GM21526 (cell line): ENCODE data around the gene OXLD1.
"Not testable (repeated sequence)": the region's sequence is repeated elsewhere in the genome, so short reads cannot be mapped to it uniquely, and the experiment has no call there.

Source experiments
- ATAC-seq: cut with Tn5 transposase; IDR thresholded peaks from one replicate; pipeline ENCODE4 v1.9.1; 2021; ENCODE audit warnings: moderate library complexity; ENCODE audit not compliant: unreplicated experiment, low FRiP score

OXLD1 gene

GRCh38 chr17:81683584-81684441 lies 17.4 kb upstream of the OXLD1 start, which contains the start of the genes ARL16 and HGS:
ARL16 (minus strand) TSS chr17:81683797; CDS start chr17:81683753, 44 bp downstream.
HGS (plus strand) TSS chr17:81684011; CDS start chr17:81684067, 56 bp downstream.
- ATAC-seq: peak; percentile 86

DNA sequence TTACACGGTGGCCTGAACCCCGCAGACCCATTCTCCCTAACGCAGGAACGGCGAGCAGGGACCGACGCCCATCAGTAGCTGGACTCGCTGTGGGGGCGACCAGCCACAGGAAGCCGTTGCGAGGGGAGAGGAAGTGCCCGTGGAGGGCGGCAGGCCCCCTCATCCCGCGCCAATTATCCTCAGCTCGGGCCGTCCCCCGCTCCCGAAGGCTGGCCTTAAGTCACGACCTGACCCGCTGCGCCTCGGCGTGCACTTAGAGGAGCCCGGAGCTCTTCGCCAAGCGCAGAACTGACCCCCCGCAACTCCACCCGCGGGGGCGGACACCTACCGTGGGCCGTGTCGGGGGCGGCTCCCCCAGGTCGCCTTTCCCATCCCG lies 16.8 kb upstream of the OXLD1 start:
- ATAC-seq: peak; percentile 10

DNA sequence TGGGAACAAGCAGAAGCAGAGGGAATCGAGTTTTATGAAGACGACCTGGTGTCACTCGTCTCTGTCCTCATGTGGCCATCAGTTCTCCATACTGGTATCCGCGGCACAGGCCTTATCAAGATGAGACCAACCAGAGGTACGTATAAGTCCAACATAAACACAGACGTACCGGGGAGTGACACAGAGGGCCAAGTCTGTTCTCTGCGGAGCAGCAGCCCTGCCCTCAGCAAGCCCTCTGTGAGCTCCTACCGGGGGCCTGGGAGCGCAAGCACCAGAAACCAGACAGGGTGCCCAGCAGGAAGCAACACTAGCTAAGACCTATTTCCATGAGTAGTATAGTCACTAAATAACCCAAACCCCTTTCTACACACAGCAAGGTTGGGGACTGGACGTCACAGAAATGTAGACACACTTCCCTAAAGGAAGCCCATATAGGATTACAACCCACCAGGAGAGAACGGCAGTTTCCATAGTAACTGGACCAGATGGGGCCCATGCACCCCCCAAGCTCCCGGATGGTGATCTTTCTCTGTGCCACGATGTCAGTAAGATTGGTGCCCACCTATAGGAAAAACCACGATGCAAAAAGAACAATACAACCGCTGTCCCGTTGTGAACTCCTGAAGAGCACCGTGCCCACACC lies 16.3 kb upstream of the OXLD1 start:
- ATAC-seq: no peak

GRCh38 chr17:81681672-81682071 lies 15.3 kb upstream of the OXLD1 start:
- no peak for ATAC-seq

DNA sequence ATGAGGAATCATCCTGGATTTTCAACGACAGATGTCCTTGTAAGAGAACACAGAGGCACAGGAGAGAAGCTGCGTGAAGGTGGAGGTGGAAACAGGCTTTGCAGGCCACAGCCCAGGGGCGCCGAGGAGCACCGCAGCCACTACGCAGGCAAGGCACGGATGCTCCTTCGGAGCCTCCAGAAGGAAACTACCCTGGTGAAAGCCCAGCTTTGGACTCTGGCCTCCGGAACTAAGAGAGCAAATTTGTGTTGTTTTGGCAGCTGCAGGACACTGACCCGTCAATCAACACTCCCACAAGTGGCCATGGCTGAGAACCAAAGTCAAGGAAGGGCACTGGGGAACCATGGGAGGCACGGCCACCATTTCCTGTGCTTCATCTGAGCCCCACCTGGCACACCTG lies 13.7 kb upstream of the OXLD1 start:
- no peak for ATAC-seq

DNA sequence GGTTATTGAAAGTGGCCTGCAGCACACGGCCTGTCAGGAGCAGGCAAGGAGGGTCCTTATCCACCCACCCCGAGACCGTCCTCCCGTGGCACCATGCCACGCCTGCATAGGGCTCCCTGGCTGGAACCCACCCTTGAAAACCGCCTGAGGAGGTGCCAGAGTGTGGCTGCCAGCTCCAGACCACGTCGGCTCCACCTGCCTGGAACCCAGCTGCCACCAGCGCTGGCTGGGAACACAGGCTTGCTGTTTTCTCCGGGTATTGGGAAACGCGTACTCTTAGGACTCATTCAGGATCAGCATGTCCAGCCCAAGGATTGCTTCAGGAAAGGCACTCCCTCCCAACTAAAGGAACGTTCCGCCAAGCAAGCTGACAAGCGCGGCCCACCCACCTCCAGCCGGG lies 10.5 kb upstream of the OXLD1 start:
- no peak for ATAC-seq

DNA sequence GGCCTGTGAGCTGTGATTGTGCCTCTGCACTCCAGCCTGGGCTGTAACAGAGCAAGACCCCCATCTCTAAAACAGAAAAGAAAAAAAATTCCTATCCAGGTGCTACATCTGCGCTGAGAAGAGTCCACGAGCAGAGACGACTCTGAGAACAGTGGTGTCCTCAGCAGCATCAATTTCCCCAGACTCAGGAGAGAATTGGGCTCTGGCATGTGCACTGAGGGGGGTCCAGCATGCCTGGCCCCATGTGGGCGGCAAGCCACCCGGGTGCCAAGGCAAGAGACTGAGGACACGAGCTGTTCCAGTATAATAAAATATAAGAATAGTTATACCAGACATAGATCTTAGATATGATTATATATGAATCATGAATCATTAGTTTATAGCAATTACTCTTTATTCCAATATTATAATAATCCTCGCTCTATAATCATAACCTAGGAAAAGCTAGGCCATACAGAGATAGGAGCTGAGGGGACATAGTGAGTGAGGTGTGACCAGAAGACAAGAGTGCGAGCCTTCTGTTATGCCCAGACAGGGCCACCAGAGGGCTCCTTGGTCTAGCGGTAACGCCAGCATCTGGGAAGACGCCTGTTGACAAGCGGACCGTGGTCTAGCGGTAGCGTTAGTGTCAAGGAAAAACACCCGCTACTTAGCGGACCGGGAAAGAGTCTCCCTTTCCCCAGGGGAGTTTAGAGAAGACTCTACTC lies 9.3 kb upstream of the OXLD1 start:
- ATAC-seq: not testable (repeated sequence)

DNA sequence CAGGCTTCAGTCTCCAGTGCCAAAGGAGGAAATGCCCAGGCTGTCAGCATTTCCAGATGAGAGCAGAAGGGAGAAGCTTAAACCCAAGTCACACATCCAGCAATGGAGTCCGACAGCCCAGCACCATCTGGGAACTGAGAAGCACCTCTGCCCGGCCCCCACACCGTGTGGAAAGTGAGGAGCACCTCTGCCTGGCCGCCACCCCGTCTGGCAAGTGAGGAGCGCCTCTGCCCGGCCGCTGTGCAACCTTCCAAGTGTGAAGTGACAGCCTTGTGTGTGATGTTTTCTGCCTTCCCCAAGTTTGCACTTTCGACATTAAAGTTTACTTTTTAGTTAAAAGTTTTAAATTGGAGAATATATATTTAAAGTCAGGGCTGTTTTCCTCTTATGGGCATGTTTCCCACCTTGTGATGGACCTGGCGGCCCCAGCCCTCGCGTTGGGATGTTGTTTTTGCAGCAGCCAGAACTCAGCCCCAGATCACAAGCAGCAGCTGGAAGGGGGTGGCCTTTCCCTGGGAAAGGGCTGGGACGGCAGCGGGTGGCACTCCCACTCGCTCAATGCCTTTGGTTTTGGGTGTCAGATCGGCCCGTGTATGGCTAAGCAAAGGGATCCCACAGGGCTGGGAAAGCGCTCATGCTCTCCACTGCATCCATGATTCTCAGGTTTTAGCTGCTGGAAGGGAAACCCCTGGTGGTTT lies 7.3 kb upstream of the OXLD1 start:
- no peak for ATAC-seq

GRCh38 chr17:81672954-81673353 lies 6.5 kb upstream of the OXLD1 start:
- no peak for ATAC-seq

GRCh38 chr17:81672504-81672903 lies 6.1 kb upstream of the OXLD1 start:
- ATAC-seq: no peak

DNA sequence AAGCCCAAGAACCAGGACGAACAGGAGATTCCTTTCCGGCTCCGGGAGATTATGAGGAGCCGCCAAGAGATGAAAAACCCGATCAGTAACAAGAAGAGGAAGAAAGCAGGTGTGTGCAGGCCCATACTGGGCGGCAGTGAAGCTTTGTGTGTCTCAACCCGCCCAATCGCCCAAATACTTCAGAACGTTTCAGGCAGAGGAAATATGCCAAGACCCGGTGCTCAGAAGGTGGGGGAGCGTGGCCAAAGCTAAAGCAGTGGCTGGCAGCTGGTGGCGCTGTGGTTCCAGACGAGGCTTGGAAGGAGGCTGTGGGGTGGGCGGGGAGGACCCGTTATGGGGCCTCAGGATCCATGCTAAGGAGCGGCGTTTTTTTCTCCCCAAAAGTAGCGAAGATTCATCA lies 1.3 kb upstream of the OXLD1 start:
- ATAC-seq: no peak

GRCh38 chr17:81666092-81666341 lies 388 bp downstream of the OXLD1 start:
- ATAC-seq: peak; percentile 23

DNA sequence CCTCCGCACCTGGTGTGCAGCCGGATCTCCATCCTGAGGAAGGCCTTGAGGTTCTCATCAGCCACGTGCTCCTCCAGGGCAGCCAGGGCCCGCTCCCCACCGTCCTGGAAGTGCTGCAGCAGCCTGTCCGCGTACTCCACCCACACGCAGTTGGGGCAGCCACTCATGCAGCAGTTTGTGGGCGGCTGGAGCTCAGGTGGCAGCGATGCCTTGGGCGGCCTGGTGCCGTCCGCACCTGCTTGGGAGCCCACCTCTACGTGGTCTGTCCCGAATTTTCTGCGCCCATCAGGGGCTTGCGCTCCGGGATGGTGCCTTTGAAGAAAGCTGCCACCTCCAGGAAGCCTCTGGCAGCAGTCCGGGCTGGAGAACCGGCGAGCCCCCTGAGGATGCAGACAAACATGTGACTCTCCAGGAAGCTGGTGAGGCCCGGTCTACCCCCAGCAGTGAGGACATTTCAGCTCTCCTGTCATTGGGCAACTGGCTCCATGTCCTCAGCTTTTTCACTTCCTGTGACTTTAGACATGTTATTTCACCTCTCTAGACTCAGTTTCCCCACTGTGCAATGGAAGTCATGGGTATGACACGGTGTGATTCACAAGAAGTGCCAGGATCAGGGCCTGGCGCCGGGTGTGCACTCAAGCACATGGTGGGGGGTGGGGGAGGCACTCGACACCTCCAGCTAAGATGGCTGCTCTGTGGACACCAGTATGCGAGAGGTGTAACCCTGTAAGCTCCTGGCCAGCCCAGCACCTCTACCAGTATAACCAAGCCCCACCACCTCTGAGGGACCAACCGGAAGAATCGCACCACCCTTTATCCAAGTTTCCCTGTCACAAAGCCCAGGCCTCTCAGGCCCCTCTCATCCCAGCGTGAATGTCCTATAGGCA lies 957 bp downstream of the OXLD1 start:
- peak; percentile 11 for ATAC-seq

- no peak for ATAC-seq
Measured at GRCh38 chr17:81664051-81664470, 2.3 kb downstream of the OXLD1 start.

- ATAC-seq: no peak
Measured at GRCh38 chr17:81662002-81662401, 4.4 kb downstream of the OXLD1 start.

DNA sequence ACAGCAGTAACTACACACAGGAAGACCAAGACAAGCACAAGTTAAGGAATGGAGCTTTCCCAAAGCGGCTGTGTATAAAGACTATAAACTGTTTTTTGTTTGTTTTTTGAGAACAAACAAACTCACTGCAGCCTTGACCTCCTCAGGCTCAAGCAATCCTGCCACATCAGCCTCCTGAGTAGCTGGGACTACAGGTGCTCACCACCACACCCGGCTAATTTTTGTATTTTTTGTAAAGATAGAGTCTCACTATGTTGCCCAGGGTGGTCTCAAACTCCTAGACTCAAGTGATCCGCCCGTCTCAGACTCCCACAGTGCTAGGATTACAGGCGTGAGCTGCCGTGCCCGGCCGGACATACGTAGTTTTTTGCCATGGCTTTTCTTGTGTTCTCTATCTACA lies 6.0 kb downstream of the OXLD1 start:
- no peak for ATAC-seq

DNA sequence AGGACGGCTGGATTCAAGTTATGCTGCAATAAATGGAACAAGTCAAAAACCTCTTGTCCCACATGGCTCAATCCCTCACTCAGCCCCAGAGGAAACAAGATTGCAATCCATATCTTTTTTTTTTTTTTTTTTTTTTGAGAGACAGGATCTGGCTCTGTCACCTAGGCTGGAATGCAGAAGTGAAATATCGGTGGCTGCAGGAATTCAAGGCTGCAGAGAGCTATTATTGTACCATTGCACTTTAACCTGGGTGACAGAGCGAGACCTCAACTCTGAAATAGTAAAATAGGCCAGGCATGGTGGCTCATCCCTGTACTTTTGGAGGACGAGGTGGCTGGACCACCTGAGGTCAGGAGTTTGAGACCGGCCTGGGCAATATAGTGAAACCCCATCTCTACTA lies 7.4 kb downstream of the OXLD1 start:
- no peak for ATAC-seq

DNA sequence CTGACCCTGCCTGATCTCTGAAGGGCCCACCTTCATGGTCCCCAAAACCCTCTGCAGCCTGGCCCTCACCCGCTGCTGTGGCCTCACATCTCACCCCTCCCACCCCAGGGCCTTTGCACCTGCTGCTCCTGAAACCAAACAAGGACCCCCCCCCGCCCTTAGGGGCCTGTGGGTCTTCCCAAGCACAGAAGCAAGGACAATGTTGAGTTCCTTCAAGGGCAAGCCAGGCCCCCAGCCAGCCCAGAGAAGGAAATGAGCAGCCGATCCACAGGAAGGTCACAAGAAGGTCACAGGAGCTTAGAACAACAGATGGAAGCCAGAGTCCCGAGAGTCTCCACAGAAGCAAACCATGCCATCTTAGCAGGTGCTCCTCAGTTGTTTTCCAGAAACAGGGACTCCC lies 9.6 kb downstream of the OXLD1 start:
- no peak for ATAC-seq

GRCh38 chr17:81656118-81656743 lies 10.2 kb downstream of the OXLD1 start, which contains the start of gene PDE6G:
PDE6G (minus strand) TSS chr17:81656542; CDS start chr17:81653305, 3,237 bp downstream.
- ATAC-seq: no peak
